Subcutaneous adipose tissue (tissue), 4 donors: ENCODE measurements around the gene DPP9. TPM values are rescaled to one million over a fixed set of nuclear protein-coding genes. Genes with fewer than 3 reads are reported as not detected.

ENCODE experiments used
- CTCF ChIP-seq: fragments of 450-650 bp; IDR thresholded peaks from one replicate; pipeline ENCODE4 v1.5.1; 2016; ENCODE audit warnings: low read depth, mild to moderate bottlenecking, control low read depth, antibody characterized with exemption, moderate library complexity
- total RNA-seq, 4 donors: library from RNA; depleted of rRNA; stranded (reverse); fragments of >200 nt; gene quantifications; one replicate each; pipeline ENCODE4 v1.1.0, GENCODE V29; 2016

The DPP9 gene
- total RNA-seq, 4 donors from 2014 or later: 31.1 to 109 (median 48.6) TPM

- no peak for TF ChIP-seq CTCF
Observed at GRCh38 chr19:4688587-4688986, 35.1 kb downstream of the DPP9 start.

- no peak for TF ChIP-seq CTCF
Observed at GRCh38 chr19:4687396-4687795, 36.2 kb downstream of the DPP9 start.

- no peak for TF ChIP-seq CTCF
Observed at GRCh38 chr19:4686700-4687099, 36.9 kb downstream of the DPP9 start.

- TF ChIP-seq CTCF: no peak
Observed at GRCh38 chr19:4684312-4685095, 39.1 kb downstream of the DPP9 start.

- no peak for TF ChIP-seq CTCF
Observed at GRCh38 chr19:4682417-4683200, 41.0 kb downstream of the DPP9 start.

- no peak for TF ChIP-seq CTCF
Observed at GRCh38 chr19:4678881-4679790, 44.5 kb downstream of the DPP9 start.
